GM18502 (cell line): ENCODE measurements around the gene PKD1.

Source experiments
- ATAC-seq: cut with Tn5 transposase; IDR thresholded peaks from one replicate; pipeline ENCODE4 v1.9.1; 2021; ENCODE audit warnings: mild to moderate bottlenecking; ENCODE audit not compliant: unreplicated experiment, poor library complexity

Gene PKD1

DNA sequence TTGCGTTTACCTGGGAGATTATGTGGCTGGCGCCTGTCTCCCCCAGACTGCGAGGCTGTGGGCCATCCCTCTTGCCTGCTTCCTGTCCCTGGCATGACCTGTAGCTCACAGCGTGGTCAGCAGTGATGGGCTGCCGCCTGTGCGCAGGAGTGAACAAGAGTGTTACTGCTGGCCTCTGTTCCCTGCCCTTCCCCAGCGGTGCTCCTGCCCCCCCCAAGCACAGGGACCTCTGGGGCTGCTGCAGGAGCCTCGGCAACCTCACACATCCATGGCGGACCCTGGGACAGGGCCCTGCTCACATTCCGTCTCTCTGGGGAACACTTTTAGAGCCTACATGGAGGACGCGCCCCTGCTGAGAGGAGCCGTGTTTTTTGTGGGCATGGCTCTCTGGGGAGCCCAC lies 77.3 kb downstream of the PKD1 start:
- ATAC-seq: no peak

GRCh38 chr16:2057438-2057837 lies 78.3 kb downstream of the PKD1 start:
- ATAC-seq: no peak

DNA sequence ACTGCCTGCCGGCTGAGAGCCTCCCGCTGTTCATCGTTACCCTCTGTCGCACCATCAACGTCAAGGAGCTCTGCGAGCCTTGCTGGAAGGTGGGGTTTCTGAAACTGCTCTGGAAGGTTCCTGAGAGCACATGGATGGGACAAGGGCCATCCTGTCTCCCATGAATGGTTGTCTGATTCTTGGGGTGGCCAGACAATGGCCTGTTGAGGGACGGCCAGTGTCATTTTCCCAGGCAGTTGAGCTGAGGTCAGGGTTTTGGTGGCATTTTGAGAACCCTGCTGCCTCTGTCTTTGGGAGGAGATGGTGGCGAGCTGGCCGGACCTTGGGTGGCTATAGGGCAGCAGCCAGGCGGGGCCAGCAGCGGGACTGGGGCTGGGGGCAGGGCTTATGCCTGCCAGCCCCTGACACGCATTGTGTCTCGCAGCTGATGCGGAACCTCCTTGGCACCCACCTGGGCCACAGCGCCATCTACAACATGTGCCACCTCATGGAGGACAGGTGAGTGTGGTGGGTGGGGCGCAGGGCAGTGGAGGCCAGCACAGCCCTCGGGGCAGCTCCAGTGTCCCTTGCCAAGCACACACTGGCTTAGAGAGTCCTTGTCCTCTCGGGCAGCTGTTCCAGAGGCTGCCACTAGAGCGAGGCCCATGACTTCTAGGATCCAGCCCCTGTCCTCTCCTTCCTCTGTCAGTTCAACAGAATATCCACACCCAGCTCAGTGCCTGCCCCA lies 78.9 kb downstream of the PKD1 start:
- no peak for ATAC-seq

GRCh38 chr16:2056077-2056476 lies 79.6 kb downstream of the PKD1 start:
- ATAC-seq: no peak

- ATAC-seq: no peak
Measured at GRCh38 chr16:2054543-2055245, 81.0 kb downstream of the PKD1 start.

- ATAC-seq: no peak
Measured at GRCh38 chr16:2053897-2054296, 81.8 kb downstream of the PKD1 start.

DNA sequence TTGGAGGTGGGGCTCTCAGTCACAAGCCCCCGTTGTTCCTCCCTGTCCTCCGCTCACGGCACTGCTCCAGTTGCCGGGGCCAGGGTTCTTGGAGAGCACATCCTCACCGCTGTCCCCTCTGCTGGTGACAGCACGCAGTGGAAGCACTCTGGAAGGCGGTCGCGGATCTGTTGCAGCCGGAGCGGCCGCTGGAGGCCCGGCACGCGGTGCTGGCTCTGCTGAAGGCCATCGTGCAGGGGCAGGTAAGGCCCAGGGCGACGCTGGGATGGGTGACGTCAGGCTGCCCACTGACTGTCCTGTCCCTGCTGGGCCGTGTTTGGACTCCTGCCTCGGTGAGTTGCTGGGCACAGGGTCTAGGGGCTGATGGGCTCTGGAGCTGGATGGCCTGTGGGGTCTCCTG lies 82.5 kb downstream of the PKD1 start:
- ATAC-seq: no peak

DNA sequence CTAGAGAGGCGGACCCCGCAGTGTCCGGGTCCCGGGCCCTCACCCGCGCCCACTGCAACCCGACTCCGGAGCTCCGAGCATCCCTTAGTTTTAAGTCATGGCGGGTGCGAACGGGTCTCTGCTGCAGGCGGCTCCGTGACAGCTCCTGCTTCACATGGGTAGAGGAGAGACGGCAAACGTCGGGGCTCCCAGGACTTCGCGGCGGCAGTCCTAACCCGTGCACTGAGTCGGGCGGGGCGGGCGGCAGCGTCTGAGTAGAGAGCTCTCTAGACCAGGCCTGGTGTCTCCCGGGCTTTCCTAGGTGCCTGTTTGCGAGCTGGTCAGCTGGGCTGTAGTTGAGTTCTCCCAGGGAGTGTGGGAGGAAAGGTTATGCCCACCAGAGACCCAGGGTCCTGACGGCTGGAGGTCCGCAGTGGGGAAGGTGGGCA lies 87.6 kb downstream of the PKD1 start:
- no peak for ATAC-seq

- ATAC-seq: peak; percentile 85
Measured at GRCh38 chr16:2047330-2048115, 88.2 kb downstream of the PKD1 start, which contains the start of the genes NTHL1 and TSC2. Gene NTHL1 (minus strand): TSS chr16:2047834. CDS start chr16:2047823, 11 bp downstream. Gene TSC2 (plus strand): TSS chr16:2047985. CDS start chr16:2048616, 631 bp downstream.

GRCh38 chr16:2046893-2047329 lies 88.8 kb downstream of the PKD1 start:
- no peak for ATAC-seq

- ATAC-seq: no peak
Measured at GRCh38 chr16:2045965-2046892, 89.5 kb downstream of the PKD1 start.

DNA sequence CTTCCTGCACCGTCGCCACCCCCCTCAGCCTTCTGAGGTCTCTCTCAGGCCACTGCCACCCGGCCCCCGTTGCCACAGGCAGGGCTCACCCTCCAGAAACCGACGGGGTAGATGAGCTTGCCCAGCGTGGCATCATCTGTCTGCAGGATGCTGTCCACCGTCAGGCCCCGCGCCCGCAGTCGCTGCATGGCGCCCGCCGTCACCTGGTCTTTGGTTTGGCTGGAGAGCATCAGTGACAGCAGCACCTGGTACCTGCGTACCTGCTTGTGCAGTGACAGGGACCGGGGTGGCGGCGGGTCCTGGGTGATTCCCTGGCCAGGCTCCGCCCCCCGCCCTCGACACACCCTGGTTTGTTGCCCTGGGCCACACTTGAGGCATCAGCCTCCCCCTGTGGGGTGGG lies 91.2 kb downstream of the PKD1 start:
- ATAC-seq: no peak

DNA sequence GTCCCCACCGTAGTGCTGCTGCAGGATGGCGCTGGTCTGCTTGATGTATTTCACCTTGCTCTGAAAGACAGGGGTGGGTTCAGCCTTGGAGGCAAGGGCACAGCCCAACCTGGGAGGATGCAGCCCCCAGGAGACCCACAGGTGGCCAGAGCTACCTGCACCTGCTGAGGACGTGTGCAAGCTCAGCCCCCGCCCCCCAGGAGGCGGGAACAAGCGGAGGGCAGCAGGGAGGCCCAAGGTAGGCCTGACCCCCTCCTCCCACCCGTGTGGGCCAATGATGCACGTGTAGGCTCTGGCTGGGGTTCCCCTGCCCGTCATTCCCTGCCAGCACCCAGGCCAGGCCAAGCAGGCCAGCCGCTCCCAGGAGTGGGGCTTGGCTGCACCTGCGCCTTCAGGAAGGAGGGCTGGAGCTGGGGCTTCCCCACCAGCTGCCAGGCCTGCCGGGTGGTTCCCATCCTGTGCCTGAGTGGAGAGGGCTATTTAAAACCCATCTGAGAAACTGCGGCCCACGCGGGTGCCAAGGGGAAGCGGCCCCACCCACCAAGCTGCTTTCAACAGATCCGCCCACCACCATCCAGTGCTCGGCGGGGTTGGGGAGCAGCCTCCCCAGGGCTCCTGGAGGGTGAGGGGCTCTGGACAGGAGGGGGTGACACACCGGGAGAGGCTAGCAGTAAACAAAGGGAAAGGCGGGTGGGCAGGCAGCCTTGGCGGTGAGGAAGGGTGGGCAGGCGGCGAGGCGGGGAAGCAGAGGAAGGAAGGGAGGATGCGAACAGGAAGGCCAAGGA lies 91.8 kb downstream of the PKD1 start:
- ATAC-seq: no peak

- ATAC-seq: no peak
Measured at GRCh38 chr16:2042986-2043666, 92.6 kb downstream of the PKD1 start.

DNA sequence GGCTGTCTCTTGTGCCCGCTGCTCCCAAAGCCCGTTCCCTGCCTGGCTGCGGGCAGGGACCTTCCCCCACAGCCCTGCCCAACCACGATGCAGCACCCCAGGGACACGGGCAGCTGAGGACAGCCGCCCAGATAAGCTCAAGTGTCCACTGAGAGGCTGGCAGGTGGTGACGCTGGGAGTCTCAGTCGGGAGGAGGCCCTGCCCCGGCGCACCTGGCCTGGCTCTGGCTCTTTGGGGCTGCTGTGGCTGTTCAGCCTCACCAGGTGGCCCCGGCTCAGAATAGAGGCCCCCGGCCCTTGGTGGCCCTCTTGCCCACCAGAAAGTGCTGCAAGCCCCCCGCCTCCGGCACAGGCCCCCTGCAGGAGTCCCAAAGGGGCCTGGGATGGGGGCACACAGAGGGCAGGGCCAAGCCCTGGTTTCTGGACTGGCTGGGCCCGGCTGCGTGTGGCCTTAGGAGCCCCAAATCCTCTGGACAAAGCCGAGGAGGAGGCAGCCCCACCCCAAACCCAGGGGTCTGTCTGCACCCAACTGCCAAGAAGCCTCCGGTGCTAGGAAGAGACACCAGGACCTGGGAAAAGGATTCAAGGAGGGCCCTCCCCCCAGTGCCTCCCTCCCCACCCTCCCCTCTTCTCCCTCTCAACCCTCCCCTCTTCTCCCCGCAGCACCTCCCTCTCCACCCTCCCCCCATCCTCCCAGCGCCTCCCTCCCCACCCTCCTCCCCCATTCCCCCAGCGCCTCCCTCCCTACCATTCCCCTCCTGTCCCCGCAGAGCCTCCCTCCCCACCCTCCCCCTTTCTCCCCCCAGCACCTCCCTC lies 93.3 kb downstream of the PKD1 start:
- ATAC-seq: no peak

GRCh38 chr16:2040787-2041522 lies 94.7 kb downstream of the PKD1 start:
- no peak for ATAC-seq
